Astrocyte (in vitro differentiated cells and primary cell): ENCODE results near the gene KCNN3. TPM values are rescaled to one million over a fixed set of nuclear protein-coding genes. Genes with fewer than 3 reads are reported as not detected.

Experiments used
- DNase-seq: peaks from one replicate; pipeline ENCODE4 v3.0.0-alpha.2; 2010; ENCODE audit warnings: low read depth
- FAIRE-seq: peaks from 2 replicates; lab custom pipeline; 2011; peaks lifted over from hg19 to GRCh38; lab: Jason Lieb, UNC
- H2AFZ ChIP-seq: 2 replicates; pipeline ENCODE4 v1.6.0; 2012; ENCODE audit warnings: low read depth, low read length, inconsistent platforms
- H3K27ac ChIP-seq: 2 replicates; pipeline ENCODE4 v1.5.1; 2011; ENCODE audit warnings: low read depth, low read length, inconsistent platforms
- H3K27me3 ChIP-seq: 2 replicates; pipeline ENCODE4 v1.6.0; 2011; ENCODE audit warnings: low read length, inconsistent platforms; ENCODE audit not compliant: insufficient read depth
- H3K36me3 ChIP-seq: 2 replicates; pipeline ENCODE4 v1.5.1; 2011; ENCODE audit warnings: low read length, inconsistent platforms; ENCODE audit not compliant: insufficient read depth
- H3K4me1 ChIP-seq: 2 replicates; pipeline ENCODE4 v1.5.1; 2011; ENCODE audit warnings: low read length, inconsistent platforms; ENCODE audit not compliant: insufficient read depth
- H3K4me2 ChIP-seq: 2 replicates; pipeline ENCODE4 v1.6.0; 2012; ENCODE audit warnings: low read length, inconsistent platforms
- H3K4me3 ChIP-seq: 2 replicates; pipeline ENCODE4 v1.5.1; 2011; ENCODE audit warnings: low read depth, mild to moderate bottlenecking, low read length, inconsistent platforms; ENCODE audit not compliant: insufficient read depth
- H3K79me2 ChIP-seq: 2 replicates; pipeline ENCODE4 v1.6.0; 2012; ENCODE audit warnings: mild to moderate bottlenecking, low read length, inconsistent platforms; ENCODE audit not compliant: insufficient read depth
- H3K9ac ChIP-seq: 2 replicates; pipeline ENCODE4 v1.6.0; 2012; ENCODE audit warnings: mild to moderate bottlenecking, low read length, inconsistent platforms
- H3K9me3 ChIP-seq: 2 replicates; pipeline ENCODE4 v1.5.1; 2012; ENCODE audit warnings: low read depth, mild to moderate bottlenecking, low read length, inconsistent platforms; ENCODE audit not compliant: insufficient read depth
- H4K20me1 ChIP-seq: 2 replicates; pipeline ENCODE4 v1.6.0; 2012; ENCODE audit warnings: low read length, inconsistent platforms; ENCODE audit not compliant: insufficient read depth
- H3K27ac Mint-ChIP-seq: one replicate; pipeline ENCODE4 v1.8.0; 2021; ENCODE audit warnings: mild to moderate bottlenecking, mixed read lengths; ENCODE audit not compliant: unreplicated experiment
- H3K27me3 Mint-ChIP-seq: one replicate; pipeline ENCODE4 v1.8.0; 2021; ENCODE audit warnings: low read depth, mixed read lengths; ENCODE audit not compliant: unreplicated experiment
- H3K36me3 Mint-ChIP-seq: one replicate; pipeline ENCODE4 v1.8.0; 2021; ENCODE audit warnings: low read depth, mixed read lengths; ENCODE audit not compliant: unreplicated experiment
- H3K4me1 Mint-ChIP-seq: one replicate; pipeline ENCODE4 v1.8.0; 2021; ENCODE audit warnings: low read depth, mixed read lengths; ENCODE audit not compliant: unreplicated experiment
- H3K4me3 Mint-ChIP-seq: one replicate; pipeline ENCODE4 v1.8.0; 2021; ENCODE audit warnings: mild to moderate bottlenecking, moderate library complexity, mixed read lengths; ENCODE audit not compliant: unreplicated experiment
- H3K9me3 Mint-ChIP-seq: one replicate; pipeline ENCODE4 v1.8.0; 2021; ENCODE audit warnings: mild to moderate bottlenecking, mixed read lengths; ENCODE audit not compliant: unreplicated experiment
- EZH2 ChIP-seq: IDR thresholded peaks from 2 replicates; pipeline ENCODE4 v1.6.1; 2012; ENCODE audit warnings: mild to moderate bottlenecking, low read length, inconsistent platforms; ENCODE audit not compliant: insufficient read depth
- total RNA-seq: library from RNA; stranded (reverse); gene quantifications from 2 replicates; pipeline ENCODE4 v1.2.1, GENCODE V29; 2021
- TF ChIP-seq, protein P1 (sequence below): IDR thresholded peaks from 2 replicates; pipeline ENCODE4 v1.5.1; 2011; ENCODE audit warnings: low read depth, mild to moderate bottlenecking, inconsistent platforms, low read length, moderate library complexity; ENCODE audit not compliant: insufficient read depth

The KCNN3 gene
- total RNA-seq, 1 donor from 2014 or later = 0.66 TPM

DNA sequence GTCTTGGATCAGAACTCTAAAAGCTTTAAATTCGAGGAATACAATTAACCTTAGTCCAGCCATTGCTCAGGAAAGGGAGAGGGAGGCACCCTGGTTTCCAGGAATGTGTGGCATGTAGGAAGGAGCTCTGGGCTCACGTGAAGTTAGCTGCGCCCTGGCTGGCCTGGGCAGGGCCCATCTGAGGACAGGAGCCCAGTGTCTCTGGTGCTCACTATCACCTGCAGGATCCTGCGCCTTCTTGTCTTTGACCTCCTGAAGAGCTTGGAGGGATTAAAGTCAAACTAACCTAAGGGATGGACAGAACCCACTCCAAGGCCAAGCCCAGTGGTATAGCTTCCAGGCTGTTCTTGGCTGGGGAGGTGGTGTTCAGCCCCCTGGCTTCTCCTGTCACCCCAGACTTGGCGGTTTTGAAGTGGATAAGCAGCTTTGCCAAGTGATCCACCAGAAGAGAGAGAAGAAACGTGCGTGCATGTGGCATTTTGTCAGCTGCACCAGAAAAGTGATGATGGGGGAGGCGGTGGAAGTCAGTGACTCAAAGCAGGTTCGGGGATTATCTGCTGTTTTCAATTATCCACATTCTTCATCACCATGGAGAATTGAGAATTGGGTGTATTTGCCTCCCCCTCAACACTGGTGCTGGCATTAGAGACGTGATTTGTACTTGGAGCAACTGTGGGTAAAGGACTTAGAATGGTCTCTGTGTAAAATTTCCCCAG is 11.9 kb upstream of the KCNN3 start:
- no peaks in the 10 kb centered on the region for H3K9me3 ChIP-seq
- H3K4me3 ChIP-seq = no peak overlapping the region
- H3K79me2 ChIP-seq = no peaks in the 10 kb centered on the region
- no peak overlapping the region for H3K27ac Mint-ChIP-seq
- no peak overlapping the region for H3K9ac ChIP-seq
- H3K27me3 Mint-ChIP-seq = peaks cover 28% of the 10 kb centered on the region
- H3K36me3 ChIP-seq = no peaks in the 10 kb centered on the region
- no peak overlapping the region for H3K4me3 Mint-ChIP-seq
- no peak for FAIRE-seq
- TF ChIP-seq, protein P1, sequence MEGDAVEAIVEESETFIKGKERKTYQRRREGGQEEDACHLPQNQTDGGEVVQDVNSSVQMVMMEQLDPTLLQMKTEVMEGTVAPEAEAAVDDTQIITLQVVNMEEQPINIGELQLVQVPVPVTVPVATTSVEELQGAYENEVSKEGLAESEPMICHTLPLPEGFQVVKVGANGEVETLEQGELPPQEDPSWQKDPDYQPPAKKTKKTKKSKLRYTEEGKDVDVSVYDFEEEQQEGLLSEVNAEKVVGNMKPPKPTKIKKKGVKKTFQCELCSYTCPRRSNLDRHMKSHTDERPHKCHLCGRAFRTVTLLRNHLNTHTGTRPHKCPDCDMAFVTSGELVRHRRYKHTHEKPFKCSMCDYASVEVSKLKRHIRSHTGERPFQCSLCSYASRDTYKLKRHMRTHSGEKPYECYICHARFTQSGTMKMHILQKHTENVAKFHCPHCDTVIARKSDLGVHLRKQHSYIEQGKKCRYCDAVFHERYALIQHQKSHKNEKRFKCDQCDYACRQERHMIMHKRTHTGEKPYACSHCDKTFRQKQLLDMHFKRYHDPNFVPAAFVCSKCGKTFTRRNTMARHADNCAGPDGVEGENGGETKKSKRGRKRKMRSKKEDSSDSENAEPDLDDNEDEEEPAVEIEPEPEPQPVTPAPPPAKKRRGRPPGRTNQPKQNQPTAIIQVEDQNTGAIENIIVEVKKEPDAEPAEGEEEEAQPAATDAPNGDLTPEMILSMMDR = no peak
- TF ChIP-seq EZH2 = no peak
- DNase-seq = no peak
- no peak overlapping the region for H3K27ac ChIP-seq
- H3K36me3 Mint-ChIP-seq = no peaks in the 10 kb centered on the region
- H3K9me3 Mint-ChIP-seq = no peaks in the 10 kb centered on the region
- no peak overlapping the region for H3K4me2 ChIP-seq
- no peak overlapping the region for H2AFZ ChIP-seq
- H3K4me1 ChIP-seq = peaks cover 3% of the 10 kb centered on the region
- H4K20me1 ChIP-seq = no peaks in the 10 kb centered on the region
- H3K4me1 Mint-ChIP-seq = peaks cover 8% of the 10 kb centered on the region
- peaks cover 19% of the 10 kb centered on the region for H3K27me3 ChIP-seq

DNA sequence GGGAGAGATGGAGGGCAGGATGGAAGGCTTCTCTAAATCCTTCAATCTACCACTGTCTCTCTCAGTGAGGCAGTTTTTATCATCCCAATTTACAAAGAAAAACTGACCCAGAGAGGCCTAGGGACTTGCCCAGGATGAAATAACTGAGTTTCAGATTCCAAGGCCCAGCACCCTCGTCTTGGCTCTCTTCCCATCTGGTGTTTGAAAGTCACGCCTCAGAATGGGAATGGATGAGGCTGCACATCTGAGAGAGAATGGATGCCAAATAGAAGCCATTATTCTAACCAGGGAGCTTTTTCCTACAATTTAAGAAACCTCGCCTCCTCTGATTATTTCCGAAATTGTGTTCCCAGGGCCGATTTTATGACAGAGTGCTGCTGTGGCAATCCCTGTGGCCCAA is 10.6 kb upstream of the KCNN3 start:
- Histone ChIP-seq H3K79me2 (no peaks in the 10 kb centered on the region), H3K9ac (no peak overlapping the region), H3K27me3 (peaks cover 19% of the 10 kb centered on the region), H4K20me1 (no peaks in the 10 kb centered on the region), H3K4me2 (no peak overlapping the region), H3K4me3 (no peak overlapping the region), H3K9me3 (no peaks in the 10 kb centered on the region), H3K36me3 (no peaks in the 10 kb centered on the region), H3K4me1 (peaks cover 3% of the 10 kb centered on the region), H3K27ac (no peak overlapping the region), H2AFZ (no peak overlapping the region)
- Mint-ChIP-seq H3K27ac (no peak overlapping the region), H3K27me3 (peaks cover 39% of the 10 kb centered on the region), H3K4me3 (no peak overlapping the region), H3K4me1 (peaks cover 8% of the 10 kb centered on the region), H3K9me3 (no peaks in the 10 kb centered on the region), H3K36me3 (no peaks in the 10 kb centered on the region)
- FAIRE-seq (no peak), DNase-seq (no peak)
- TF ChIP-seq, protein P1 = no peak
- no peak for TF ChIP-seq EZH2

- Mint-ChIP-seq H3K36me3 (no peaks in the 10 kb centered on the region), H3K9me3 (no peaks in the 10 kb centered on the region), H3K27ac (no peak overlapping the region), H3K4me3 (no peak overlapping the region), H3K27me3 (peaks cover 38% of the 10 kb centered on the region), H3K4me1 (peaks cover 8% of the 10 kb centered on the region)
- Histone ChIP-seq H3K4me3 (no peak overlapping the region), H4K20me1 (no peaks in the 10 kb centered on the region), H3K9ac (no peak overlapping the region), H3K9me3 (no peaks in the 10 kb centered on the region), H3K27ac (no peak overlapping the region), H3K4me2 (no peak overlapping the region), H3K79me2 (no peaks in the 10 kb centered on the region), H3K4me1 (peaks cover 3% of the 10 kb centered on the region), H2AFZ (no peak overlapping the region), H3K36me3 (no peaks in the 10 kb centered on the region), H3K27me3 (peaks cover 10% of the 10 kb centered on the region)
- FAIRE-seq = no peak
- TF ChIP-seq, protein P1 = no peak
- no peak for TF ChIP-seq EZH2
- DNase-seq = no peak
Observed at GRCh38 chr1:154879038-154879421, 8.9 kb upstream of the KCNN3 start.
